ENCODE results near the gene PDE6A. TPM values are rescaled to one million over a fixed set of nuclear protein-coding genes. Genes with fewer than 3 reads are reported as not detected.

The PDE6A gene
- total and polyA plus RNA-seq, 2 donors (not counting 3 experiments of a cell fraction or from before 2014, with no cell fraction given): not detected

DNA sequence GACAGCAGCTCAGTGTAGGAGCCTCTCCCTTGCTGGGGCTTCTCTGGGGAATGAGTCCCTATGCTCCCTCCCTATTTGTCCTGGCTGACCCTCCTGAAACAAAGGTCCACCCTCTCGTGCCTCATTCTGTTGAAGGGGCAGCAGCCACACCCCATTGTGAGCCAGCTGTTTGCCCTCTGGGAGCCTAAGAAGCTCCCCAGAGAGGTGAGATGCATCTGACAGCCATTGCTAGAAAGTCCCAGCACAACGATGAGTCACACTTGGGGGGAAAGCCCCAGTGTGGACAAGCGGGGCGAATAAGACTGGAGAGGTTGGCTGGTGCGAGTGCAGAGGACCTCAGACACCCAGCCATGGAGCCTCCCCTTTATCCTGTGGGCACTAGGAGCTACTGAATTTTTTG, 113.1 kb downstream of the PDE6A start:
- H3K9me3 ChIP-seq (replicated peaks; ENCODE audit: control insufficient read depth, insufficient read depth, low read length): no peaks in the 10 kb centered on the region
- no peak overlapping the region for H3K27ac ChIP-seq (ENCODE audit: insufficient read depth, low read depth, low read length)
- no peak for TF ChIP-seq MYC (IDR thresholded peaks at IDR 0.05; ENCODE audit: low read depth, low read length)
- no peak for TF ChIP-seq POLR2AphosphoS5 (IDR thresholded peaks at IDR 0.05; ENCODE audit: insufficient read depth, low read depth, low read length)
- TF ChIP-seq FOS (IDR thresholded peaks at IDR 0.05; ENCODE audit: borderline replicate concordance, insufficient read depth, low read length): no peak
- TF ChIP-seq GATA2 (IDR thresholded peaks at IDR 0.05; ENCODE audit: insufficient read depth, insufficient read length, low read depth, low read length): no peak
- no peak for TF ChIP-seq POLR2A (IDR thresholded peaks at IDR 0.05; ENCODE audit: low read depth, low read length)
- no peak for TF ChIP-seq JUN (IDR thresholded peaks at IDR 0.05; ENCODE audit: borderline replicate concordance, insufficient read depth, insufficient read length, low read depth)
- TF ChIP-seq, protein P1, sequence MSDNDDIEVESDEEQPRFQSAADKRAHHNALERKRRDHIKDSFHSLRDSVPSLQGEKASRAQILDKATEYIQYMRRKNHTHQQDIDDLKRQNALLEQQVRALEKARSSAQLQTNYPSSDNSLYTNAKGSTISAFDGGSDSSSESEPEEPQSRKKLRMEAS (IDR thresholded peaks at IDR 0.05; ENCODE audit: insufficient read depth, insufficient read length): no peak
- no peak for TF ChIP-seq EZH2 (IDR thresholded peaks at IDR 0.05; ENCODE audit: borderline replicate concordance, low read depth, low read length, severe bottlenecking)
- TF ChIP-seq, protein P2, sequence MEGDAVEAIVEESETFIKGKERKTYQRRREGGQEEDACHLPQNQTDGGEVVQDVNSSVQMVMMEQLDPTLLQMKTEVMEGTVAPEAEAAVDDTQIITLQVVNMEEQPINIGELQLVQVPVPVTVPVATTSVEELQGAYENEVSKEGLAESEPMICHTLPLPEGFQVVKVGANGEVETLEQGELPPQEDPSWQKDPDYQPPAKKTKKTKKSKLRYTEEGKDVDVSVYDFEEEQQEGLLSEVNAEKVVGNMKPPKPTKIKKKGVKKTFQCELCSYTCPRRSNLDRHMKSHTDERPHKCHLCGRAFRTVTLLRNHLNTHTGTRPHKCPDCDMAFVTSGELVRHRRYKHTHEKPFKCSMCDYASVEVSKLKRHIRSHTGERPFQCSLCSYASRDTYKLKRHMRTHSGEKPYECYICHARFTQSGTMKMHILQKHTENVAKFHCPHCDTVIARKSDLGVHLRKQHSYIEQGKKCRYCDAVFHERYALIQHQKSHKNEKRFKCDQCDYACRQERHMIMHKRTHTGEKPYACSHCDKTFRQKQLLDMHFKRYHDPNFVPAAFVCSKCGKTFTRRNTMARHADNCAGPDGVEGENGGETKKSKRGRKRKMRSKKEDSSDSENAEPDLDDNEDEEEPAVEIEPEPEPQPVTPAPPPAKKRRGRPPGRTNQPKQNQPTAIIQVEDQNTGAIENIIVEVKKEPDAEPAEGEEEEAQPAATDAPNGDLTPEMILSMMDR (IDR thresholded peaks at IDR 0.05; ENCODE audit: extremely low read depth in 1 of 2, insufficient read depth in 1 of 2, low read depth in 1 of 2, low read length in 2 of 2): no peak
- BruUV-seq (replicated peaks): no TSS peak
- H3K36me3 ChIP-seq (ENCODE audit: control insufficient read depth in 2 of 2, extremely low read depth in 1 of 2, insufficient read depth in 2 of 2, low read length in 2 of 2): no peaks in the 10 kb centered on the region
- dilution Hi-C loops (cut with MboI; ENCODE audit: extremely low pct_ligation_motif_present, low sequenced_read_pairs) (no loop called here), intact Hi-C loops (cut with micrococcal nuclease) (no loop called here)
- no peak overlapping the region for H3K9ac ChIP-seq (replicated peaks; ENCODE audit: extremely low read depth, insufficient read depth, low read length)
- FAIRE-seq (no peak), DNase-seq (ENCODE audit: low read depth, low spot score) (no peak)
- H3K4me3 ChIP-seq (replicated peaks in 1 of 3; ENCODE audit: insufficient read depth in 1 of 3, low read depth in 1 of 3, low read length in 3 of 3): no peak overlapping the region
- no peaks in the 10 kb centered on the region for H4K20me1 ChIP-seq (replicated peaks; ENCODE audit: control insufficient read depth, extremely low read depth, insufficient read depth, low read length)
- H2AFZ ChIP-seq (ENCODE audit: low read depth, low read length): no peak overlapping the region
- no peak overlapping the region for H3K4me2 ChIP-seq (ENCODE audit: insufficient read depth, low read length)
- ChIA-PET POLR2A (no interaction called here), CTCF (interaction anchor here (1.3 to 19.7 kb wide), 9 partner anchors 10 to 385 kb away, joined by 3 to 639 read pairs (median 240); partner anchors contain the start of gene SLC26A2)
- H3K27me3 ChIP-seq (ENCODE audit: control insufficient read depth in 2 of 2, insufficient read depth in 2 of 2, low read length in 2 of 2): no peaks in the 10 kb centered on the region
- no peaks in the 10 kb centered on the region for H3K4me1 ChIP-seq (ENCODE audit: control insufficient read depth, extremely low read depth, insufficient read depth, low read length)
- no peaks in the 10 kb centered on the region for H3K79me2 ChIP-seq (ENCODE audit: control insufficient read depth, insufficient read depth, low read length)
- H3K9me1 ChIP-seq (replicated peaks; ENCODE audit: control insufficient read depth, extremely low read depth, insufficient read depth, low read length): no peaks in the 10 kb centered on the region
